Prostate gland (tissue), 2 donors: ENCODE results near the gene GABARAPL2.
"Not testable (repeated sequence)": the region's sequence is repeated elsewhere in the genome, so short reads cannot be mapped to it uniquely, and the experiment has no call there.

Experiments used
- CTCF ChIP-seq, 4 experiments: fragments of 200-600 bp in 2 of 4; fragments of 450-650 bp in 2 of 4; sonication (generic) in 2 of 4; IDR thresholded peaks; 1 replicate in 3 of 4; 2 replicates in 1 of 4; pipeline ENCODE4 v1.5.1; 2016 to 2019; ENCODE audit warnings: antibody characterized with exemption in 4 of 4, mild to moderate bottlenecking in 2 of 4, moderate library complexity in 2 of 4
- POLR2AphosphoS5 ChIP-seq: sonication (generic); formaldehyde crosslinking; IDR thresholded peaks from one replicate; pipeline ENCODE4 v1.6.1; 2017; ENCODE audit warnings: antibody characterized with exemption

DNA sequence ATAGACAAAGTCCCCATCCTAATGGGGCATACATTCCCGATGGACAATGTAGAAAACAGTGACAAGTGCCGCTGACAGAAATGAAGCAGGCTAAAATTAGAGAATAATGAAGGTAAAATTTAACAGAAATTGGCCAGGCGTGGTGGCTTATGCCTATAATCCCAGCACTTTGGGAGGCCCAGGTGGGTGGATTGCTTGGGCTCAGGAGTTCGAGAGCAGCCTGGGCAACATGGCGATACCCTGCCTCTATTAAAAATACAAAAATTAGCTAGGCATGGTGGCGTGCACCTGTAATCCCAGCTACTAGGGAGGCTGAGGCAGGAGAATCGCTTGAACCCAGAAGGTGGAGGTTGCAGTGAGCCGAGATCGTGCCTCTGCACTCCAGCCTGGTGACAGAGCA lies 17.7 kb upstream of the GABARAPL2 start:
- TF ChIP-seq CTCF (IDR thresholded peaks at IDR 0.05); POLR2AphosphoS5: not testable (repeated sequence)
